Endothelial cell of umbilical vein (primary cell): ENCODE results near the gene METTL27. TPM values are rescaled to one million over a fixed set of nuclear protein-coding genes. Genes with fewer than 3 reads are reported as not detected.

Source experiments
- BruUV-seq: library from RNA; stranded (reverse); fragments of 400-500 nt; replicated peaks from 2 replicates; lab custom pipeline; 2021; lab: Mats Ljungman, UMichigan
- CTCF ChIA-PET: fragments of 300-600, 350-600 bp; sonication (Branson Sonifier 250); formaldehyde crosslinking; loops from one replicate; lab custom pipeline; 2021; ENCODE audit warnings: antibody characterized with exemption, inconsistent platforms; lab: Charles Lee
- POLR2A ChIA-PET: fragments of 300-600, 350-600 bp; sonication (Branson Sonifier 250); formaldehyde crosslinking; loops from one replicate; lab custom pipeline; 2021; ENCODE audit warnings: antibody characterized with exemption, inconsistent platforms; lab: Charles Lee
- DNase-seq: peaks from one replicate; pipeline ENCODE4 v3.0.0-alpha.2; 2011; ENCODE audit warnings: low read depth, low spot score
- FAIRE-seq: peaks from 2 replicates; lab custom pipeline; 2011; peaks lifted over from hg19 to GRCh38; lab: Jason Lieb, UNC
- H2AFZ ChIP-seq: 2 replicates; pipeline ENCODE4 v1.6.0; 2012; ENCODE audit warnings: low read depth, low read length, control low read depth, inconsistent platforms
- H3K27ac ChIP-seq: 2 replicates; pipeline ENCODE4 v1.5.1; 2011; ENCODE audit warnings: low read depth, mild to moderate bottlenecking, control low read depth, low read length, moderate library complexity; ENCODE audit not compliant: insufficient read depth
- H3K27me3 ChIP-seq, 2 experiments: 2 replicates each; pipeline versions ENCODE4 v1.6.0 to v1.6.1; 2011; ENCODE audit warnings: low read length in 2 of 2, mixed read lengths in 1 of 2; ENCODE audit not compliant: control insufficient read depth in 2 of 2, insufficient read depth in 2 of 2
- H3K36me3 ChIP-seq, 2 experiments: 2 replicates in 1 of 2; 3 replicates in 1 of 2; pipeline ENCODE4 v1.5.1; 2011; ENCODE audit warnings: low read length in 2 of 2, mild to moderate bottlenecking in 1 of 2, moderate library complexity in 1 of 2; ENCODE audit not compliant: control insufficient read depth in 2 of 2, insufficient read depth in 2 of 2; ENCODE audit errors: extremely low read depth in 1 of 2
- H3K4me1 ChIP-seq: 3 replicates; pipeline ENCODE4 v1.5.1; 2011; ENCODE audit warnings: mild to moderate bottlenecking, low read length; ENCODE audit not compliant: control insufficient read depth, insufficient read depth; ENCODE audit errors: extremely low read depth
- H3K4me2 ChIP-seq: 2 replicates; pipeline ENCODE4 v1.6.1; 2011; ENCODE audit warnings: low read length, control low read depth, mixed read lengths; ENCODE audit not compliant: insufficient read depth
- H3K4me3 ChIP-seq, 3 experiments: fragments of 200-600 bp in 1 of 3; sonication (generic), shearing (Covaris generic) in 1 of 3; replicated peaks in 1 of 3; 2 replicates each; pipeline ENCODE4 v1.5.1; 2011 to 2016; ENCODE audit warnings: control low read depth in 3 of 3, low read length in 3 of 3, mild to moderate bottlenecking in 2 of 3, inconsistent platforms in 1 of 3, low read depth in 1 of 3, moderate library complexity in 1 of 3; ENCODE audit not compliant: insufficient read depth in 1 of 3
- H3K79me2 ChIP-seq: 2 replicates; pipeline ENCODE4 v1.6.0; 2012; ENCODE audit warnings: low read length, inconsistent platforms; ENCODE audit not compliant: control insufficient read depth, insufficient read depth
- H3K9ac ChIP-seq: replicated peaks from 2 replicates; pipeline ENCODE3; 2011; ENCODE audit warnings: low read length, control low read depth; ENCODE audit not compliant: insufficient read depth; ENCODE audit errors: extremely low read depth
- H3K9me1 ChIP-seq: replicated peaks from 3 replicates; pipeline ENCODE4 v1.6.0; 2011; ENCODE audit warnings: mild to moderate bottlenecking, low read length; ENCODE audit not compliant: control insufficient read depth, insufficient read depth; ENCODE audit errors: extremely low read depth
- H3K9me3 ChIP-seq: replicated peaks from 2 replicates; pipeline ENCODE4 v1.5.1; 2012; ENCODE audit warnings: low read length, inconsistent platforms; ENCODE audit not compliant: control insufficient read depth, insufficient read depth
- H4K20me1 ChIP-seq: replicated peaks from 2 replicates; pipeline ENCODE3; 2011; ENCODE audit warnings: mild to moderate bottlenecking, low read length; ENCODE audit not compliant: control insufficient read depth, insufficient read depth; ENCODE audit errors: extremely low read depth
- CTCF ChIP-seq, 2 donors: IDR thresholded peaks; 1 replicate in 1 of 2; 2 replicates in 1 of 2; pipeline ENCODE4 v1.5.1; 2011; ENCODE audit warnings: low read length in 2 of 2, mild to moderate bottlenecking in 2 of 2, moderate library complexity in 2 of 2, control low read depth in 1 of 2, inconsistent platforms in 1 of 2, low read depth in 1 of 2; ENCODE audit not compliant: insufficient read depth in 1 of 2; ENCODE audit errors: extremely low read depth in 1 of 2
- EZH2 ChIP-seq: IDR thresholded peaks from 2 replicates; pipeline ENCODE4 v1.6.1; 2012; ENCODE audit warnings: borderline replicate concordance, low read depth, mild to moderate bottlenecking, moderate library complexity, low read length, inconsistent platforms; ENCODE audit not compliant: severe bottlenecking
- FOS ChIP-seq: IDR thresholded peaks from 2 replicates; pipeline ENCODE4 v1.6.1; 2011; ENCODE audit warnings: mild to moderate bottlenecking, low read length, moderate library complexity, borderline replicate concordance; ENCODE audit not compliant: insufficient read depth
- GATA2 ChIP-seq: IDR thresholded peaks from 2 replicates; pipeline ENCODE4 v1.7.0; 2011; ENCODE audit warnings: low read depth, mild to moderate bottlenecking, moderate library complexity, mixed read lengths, low read length; ENCODE audit not compliant: insufficient read length, insufficient read depth
- JUN ChIP-seq: IDR thresholded peaks from 2 replicates; pipeline ENCODE4 v1.6.1; 2011; ENCODE audit warnings: borderline replicate concordance, low read depth; ENCODE audit not compliant: insufficient read length, insufficient read depth
- MAX ChIP-seq: IDR thresholded peaks from 2 replicates; pipeline ENCODE4 v1.6.1; 2011; ENCODE audit not compliant: insufficient read depth, insufficient read length
- MYC ChIP-seq: IDR thresholded peaks from one replicate; pipeline ENCODE4 v1.6.1; 2011; ENCODE audit warnings: mild to moderate bottlenecking, low read depth, low read length
- POLR2A ChIP-seq: IDR thresholded peaks from 2 replicates; pipeline ENCODE4 v1.6.1; 2012; ENCODE audit warnings: low read depth, mild to moderate bottlenecking, control low read depth, low read length
- POLR2AphosphoS5 ChIP-seq: IDR thresholded peaks from 2 replicates; pipeline ENCODE4 v1.6.1; 2012; ENCODE audit warnings: low read depth, mild to moderate bottlenecking, control low read depth, low read length, moderate library complexity; ENCODE audit not compliant: insufficient read depth
- dilution Hi-C: fragments of 300-500 bp; cut with MboI; formaldehyde crosslinking; loops from one replicate; pipeline ENCODE4 v1.15.0; 2019; ENCODE audit warnings: low sequenced_read_pairs; ENCODE audit not compliant: extremely low pct_ligation_motif_present
- intact Hi-C: fragments of 100-400 bp; cut with micrococcal nuclease; formaldehyde crosslinking; loops from one replicate; pipeline ENCODE4 v1.10.0; 2022
- polyA plus RNA-seq, 4 experiments: library from polyadenylated mRNA; depleted of rRNA in 3 of 4; stranded (reverse) in 3 of 4; unstranded in 1 of 4; fragments of >200 nt; gene quantifications; 2 replicates each; pipeline versions ENCODE4 v1.2.1 to v1.2.3, GENCODE V29; 2011 to 2012; ENCODE audit warnings: missing spikeins in 1 of 4
- total RNA-seq: library from RNA; stranded (reverse); gene quantifications from 2 replicates; pipeline ENCODE4 v1.2.3, GENCODE V29; 2021

Gene METTL27
- total and polyA plus RNA-seq, 2 donors (not counting 3 experiments of a cell fraction or from before 2014, with no cell fraction given): 6.9 to 10.8 TPM

DNA sequence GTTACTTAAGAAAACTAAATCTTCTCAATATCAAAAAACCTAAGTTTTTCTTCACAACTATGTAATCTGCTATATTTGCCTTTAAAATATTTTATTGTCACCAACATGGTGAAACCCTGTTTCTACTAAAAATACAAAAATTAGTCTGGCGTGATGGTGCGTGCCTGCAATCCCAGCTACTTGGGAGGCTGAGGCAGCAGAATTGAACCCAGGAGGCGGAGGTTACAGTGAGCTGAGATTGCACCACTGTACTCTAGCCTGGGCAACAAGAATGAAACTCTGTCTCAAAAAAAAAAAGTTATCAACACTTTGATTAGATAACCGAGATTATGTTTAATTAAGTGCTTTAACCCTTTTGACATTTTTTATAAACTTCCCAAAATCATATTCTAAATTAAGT lies 39.9 kb downstream of the METTL27 start:
- intact Hi-C loops: no loop called here
- CTCF ChIA-PET: no interaction called here
- no TSS peak for BruUV-seq

More for the DNA sequence above, 39.9 kb downstream of the METTL27 start:
- Histone ChIP-seq H3K9me1 (no peaks in the 10 kb centered on the region), H3K4me2 (no peak overlapping the region), H2AFZ (no peak overlapping the region), H3K9me3 (no peaks in the 10 kb centered on the region), H3K27me3 (no peaks in the 10 kb centered on the region), H3K9ac (no peak overlapping the region), H3K4me1 (peaks cover 5% of the 10 kb centered on the region), H4K20me1 (no peaks in the 10 kb centered on the region), H3K27ac (no peak overlapping the region), H3K79me2 (no peaks in the 10 kb centered on the region), H3K36me3 (no peaks in the 10 kb centered on the region), H3K4me3 (no peak overlapping the region)
- no peak for TF ChIP-seq MYC
- TF ChIP-seq GATA2: no peak
- TF ChIP-seq POLR2A: no peak
- TF ChIP-seq EZH2: no peak
- TF ChIP-seq CTCF (IDR thresholded peaks at IDR 0.05; ENCODE audit: extremely low read depth in 1 of 2, insufficient read depth in 1 of 2, low read depth in 1 of 2, low read length in 2 of 2): no peak
- no peak for TF ChIP-seq JUN
- no peak for TF ChIP-seq MAX
- TF ChIP-seq POLR2AphosphoS5: no peak
- TF ChIP-seq FOS: no peak
- dilution Hi-C loops: no loop called here
- DNase-seq (no peak), FAIRE-seq (no peak)
- POLR2A ChIA-PET: no interaction called here
